Measurements from ENCODE around the gene PRICKLE3.
A peak's percentile ranks its signal among the peaks of the same experiment; 100 is the strongest.
"Not testable (repeated sequence)": the region's sequence is repeated elsewhere in the genome, so short reads cannot be mapped to it uniquely, and the experiment has no call there.

Gene PRICKLE3

DNA sequence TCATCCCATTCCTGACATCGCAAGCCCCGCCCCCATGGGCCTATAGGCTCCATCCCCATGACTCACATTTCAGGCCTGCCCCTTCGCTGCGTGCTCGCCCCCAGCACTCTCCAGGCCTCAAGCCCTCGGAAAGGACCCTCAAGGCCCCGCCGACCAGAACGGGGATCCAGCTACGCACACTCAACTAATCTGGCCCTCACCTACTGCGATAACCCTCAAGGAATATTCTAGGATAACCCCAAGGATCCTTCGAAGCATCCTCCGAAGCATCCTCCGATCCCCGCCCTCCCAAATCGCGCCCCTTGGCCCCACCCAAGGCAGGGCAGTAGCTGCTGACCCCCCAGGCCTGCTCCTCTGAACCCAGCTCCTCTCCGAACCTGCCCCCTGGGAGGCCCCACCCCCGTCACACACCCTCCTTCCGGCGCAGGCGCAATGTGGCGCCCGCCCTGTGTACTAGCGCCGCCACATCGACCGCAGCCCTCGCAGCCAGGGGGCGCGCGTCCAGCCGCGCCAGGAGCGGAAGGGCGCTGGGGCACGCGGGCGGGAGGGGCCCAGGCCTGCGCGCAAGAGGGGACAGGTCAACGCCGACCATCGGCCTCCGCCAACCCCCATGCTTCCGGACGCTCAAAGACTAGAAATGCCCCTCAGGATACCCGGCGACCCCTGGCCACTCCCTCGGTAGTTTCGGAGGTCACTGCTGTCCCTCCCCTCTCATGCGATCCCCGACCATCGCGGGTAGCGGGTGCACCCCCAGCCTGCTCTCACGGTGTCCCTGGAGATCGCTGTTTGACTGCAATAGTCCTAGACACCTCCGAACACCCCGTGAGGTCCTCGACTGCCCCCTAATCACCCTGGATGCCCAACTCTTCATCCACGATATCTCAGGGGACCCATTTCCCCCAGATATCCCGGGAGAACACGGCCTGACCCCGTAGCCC lies 30.0 kb downstream of the PRICKLE3 start:
- DNase-seq = peak; percentile 92

DNA sequence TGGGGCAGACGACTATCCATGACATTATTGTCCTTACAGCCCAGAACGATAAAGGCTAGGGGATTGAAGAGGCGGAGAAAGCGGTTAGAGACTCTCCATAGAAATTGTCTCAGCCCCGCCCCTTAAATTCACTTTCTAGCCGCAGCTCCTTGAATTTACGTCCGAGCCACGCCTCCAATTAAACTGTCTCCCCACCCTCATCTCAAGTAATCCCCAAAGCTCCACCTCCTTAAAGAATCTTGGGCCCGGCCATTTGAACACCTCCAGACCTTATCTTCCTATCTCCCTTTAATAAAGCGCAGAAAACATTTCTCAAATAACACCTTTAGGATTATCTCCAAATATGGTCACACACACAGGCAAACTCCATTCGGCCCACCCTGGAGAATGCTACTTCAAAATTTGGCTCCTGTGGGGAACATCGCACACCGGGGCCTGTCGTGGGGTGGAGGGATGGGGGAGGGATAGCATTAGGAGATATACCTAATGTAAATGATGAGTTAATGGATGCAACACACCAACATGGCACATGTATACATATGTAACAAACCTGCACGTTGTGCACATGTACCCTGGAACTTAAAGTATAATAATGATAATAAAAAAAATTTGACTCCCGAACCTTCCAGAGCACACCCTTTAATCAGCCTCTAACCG lies 30.8 kb downstream of the PRICKLE3 start:
- DNase-seq = peak; percentile 78

GRCh38 chrX:49153467-49153866 lies 32.7 kb downstream of the PRICKLE3 start:
- DNase-seq = no peak

- DNase-seq = not testable (repeated sequence)
Observed at GRCh38 chrX:49149291-49149690, 36.9 kb downstream of the PRICKLE3 start.

DNA sequence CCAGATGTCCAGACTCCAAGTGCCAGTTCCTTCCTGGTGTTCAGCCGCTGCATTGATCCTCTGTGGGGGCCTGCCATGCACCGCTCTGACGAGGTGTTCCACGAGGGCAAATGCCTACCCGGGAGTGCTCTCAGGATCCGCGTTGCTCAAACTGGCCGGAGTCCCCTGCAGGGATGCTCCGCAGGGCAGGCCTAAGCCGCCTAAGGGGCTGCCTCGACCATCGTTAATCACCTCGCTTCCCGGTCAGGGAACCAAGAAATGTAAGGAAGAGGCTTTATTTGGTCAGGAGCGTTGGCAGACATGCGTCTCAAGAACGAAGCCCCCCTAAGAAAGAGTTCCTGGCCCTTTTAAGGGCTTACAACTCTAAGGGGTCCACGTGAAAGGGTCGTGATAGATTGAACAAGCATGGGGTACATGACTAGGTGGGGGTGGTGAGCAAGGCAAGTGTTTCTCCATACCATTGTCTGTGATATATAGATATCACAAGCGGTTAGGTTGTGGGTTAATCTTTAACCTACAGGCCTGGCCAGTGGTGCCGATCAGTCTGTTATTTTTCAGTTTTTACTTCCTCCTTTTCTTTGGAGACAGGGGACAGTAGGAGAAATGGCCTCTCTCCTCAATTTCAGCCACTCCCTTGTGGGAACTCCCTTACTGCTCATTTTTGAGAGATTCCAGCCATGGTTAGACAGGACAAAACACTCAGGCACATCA lies 37.6 kb downstream of the PRICKLE3 start:
- DNase-seq = not testable (repeated sequence)

DNA sequence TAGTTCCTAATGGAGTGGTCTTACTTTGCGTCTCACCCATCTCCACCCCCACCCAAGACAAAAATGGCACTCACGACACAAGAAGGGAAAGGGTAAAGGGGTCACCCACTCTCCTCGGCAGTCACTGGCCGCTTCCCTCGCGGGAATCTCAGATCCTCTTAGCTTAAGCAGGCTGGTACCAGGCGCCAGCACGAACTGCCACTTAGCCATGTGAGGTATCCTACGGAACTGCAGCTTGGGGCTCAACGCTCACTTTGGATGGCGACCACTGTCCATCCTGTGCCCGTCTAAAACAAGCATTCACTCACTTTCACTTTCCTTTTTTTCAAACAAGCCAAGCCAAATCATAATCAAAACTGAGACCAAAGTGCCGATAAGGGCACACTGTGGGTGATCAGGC lies 38.2 kb downstream of the PRICKLE3 start:
- no peak for DNase-seq

DNA sequence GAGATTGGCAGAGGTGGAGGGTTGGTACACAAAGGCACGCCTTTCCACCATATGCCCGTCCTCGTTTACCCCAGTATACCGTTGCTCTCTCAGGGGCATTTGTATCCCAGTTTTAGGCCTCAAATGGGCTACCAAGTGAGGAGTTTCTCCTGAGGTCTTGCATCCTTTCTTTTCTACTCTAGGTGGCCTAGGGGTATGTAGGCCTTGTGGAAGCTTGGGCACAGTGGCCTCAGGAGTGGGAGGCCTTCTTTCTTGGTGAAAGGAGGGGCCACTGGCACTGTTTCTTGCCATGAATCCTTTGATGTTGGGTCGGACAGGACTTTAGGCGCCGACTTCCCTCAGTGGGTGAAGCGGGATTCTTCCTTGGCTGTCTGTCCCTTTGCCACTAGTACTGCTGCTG lies 38.9 kb downstream of the PRICKLE3 start:
- DNase-seq = no peak

DNA sequence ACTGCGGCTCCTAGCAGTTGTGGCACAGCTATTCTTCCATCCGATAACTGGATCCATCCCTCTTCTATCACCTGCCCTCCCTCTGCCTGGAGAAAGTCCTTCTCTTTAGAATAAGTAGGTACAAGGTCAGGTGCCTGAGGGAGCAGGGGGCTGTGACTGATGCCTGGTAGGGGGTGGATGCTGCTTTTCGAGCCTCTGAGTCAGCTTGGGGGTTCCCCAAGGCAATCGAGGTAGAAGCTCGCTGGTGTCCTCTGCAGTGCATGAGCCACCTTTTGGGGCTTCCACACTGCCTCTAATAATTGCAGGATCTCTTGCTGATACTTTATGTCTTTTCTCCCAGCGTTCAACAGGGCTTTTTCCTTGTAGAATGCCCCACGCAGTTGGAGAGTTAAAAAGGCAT lies 43.0 kb downstream of the PRICKLE3 start:
- DNase-seq = not testable (repeated sequence)

DNA sequence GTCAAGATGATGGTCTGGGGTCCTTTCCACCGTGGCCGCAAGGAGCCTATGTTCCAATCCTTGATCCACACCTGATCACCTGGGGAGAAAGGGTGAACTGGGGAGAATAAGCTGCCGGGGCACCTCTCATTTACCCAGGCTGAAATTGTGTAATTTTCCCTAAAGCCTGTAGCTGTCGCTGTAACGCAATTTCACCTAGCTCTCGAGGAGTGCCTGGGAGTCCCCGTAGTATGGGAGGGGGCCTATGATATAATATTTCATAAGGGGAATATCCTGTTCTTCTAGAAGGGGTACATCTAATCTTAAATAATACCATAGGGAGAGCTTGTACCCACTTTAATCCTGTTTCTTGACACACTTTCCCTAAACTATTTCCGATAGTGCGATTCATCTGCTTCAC lies 43.9 kb downstream of the PRICKLE3 start:
- DNase-seq = not testable (repeated sequence)

DNA sequence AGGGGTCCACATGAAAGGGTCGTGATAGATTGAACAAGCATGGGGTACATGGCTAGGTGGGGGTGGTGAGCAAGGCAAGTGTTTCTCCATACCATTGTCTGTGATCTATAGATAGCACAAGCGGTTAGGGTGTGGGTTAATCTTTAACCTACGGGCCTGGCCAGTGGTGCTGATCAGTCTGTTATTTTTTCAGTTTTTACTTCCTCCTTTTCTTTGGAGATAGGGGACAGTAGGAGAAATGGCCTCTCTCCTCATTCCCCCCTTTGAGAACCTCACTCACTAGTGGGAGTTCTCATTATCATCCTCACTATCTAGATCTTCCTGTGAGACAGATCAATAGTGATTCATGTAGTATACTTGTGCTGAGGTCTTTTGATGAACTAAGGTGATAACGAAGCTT lies 46.5 kb downstream of the PRICKLE3 start:
- DNase-seq = no peak

DNA sequence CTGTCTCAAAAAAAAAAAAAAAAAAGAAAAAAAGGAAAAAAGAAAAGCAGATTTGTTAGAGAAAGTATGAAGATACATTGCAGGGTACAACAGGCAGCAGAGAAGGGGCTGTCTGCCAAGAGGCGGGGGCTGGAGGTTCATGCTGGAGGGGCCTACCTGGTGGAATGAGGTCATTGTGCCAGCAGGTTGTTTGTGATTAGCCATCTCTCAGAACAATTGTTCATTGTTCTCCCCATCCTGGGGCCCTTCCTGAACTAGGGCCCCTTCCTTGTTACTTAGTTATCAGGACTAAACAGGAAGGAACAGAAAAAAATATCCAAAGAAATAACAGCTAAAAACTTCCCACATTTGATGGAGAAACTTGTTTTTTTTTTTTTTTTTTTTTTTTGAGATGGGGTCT lies 48.7 kb downstream of the PRICKLE3 start:
- no peak for DNase-seq

DNA sequence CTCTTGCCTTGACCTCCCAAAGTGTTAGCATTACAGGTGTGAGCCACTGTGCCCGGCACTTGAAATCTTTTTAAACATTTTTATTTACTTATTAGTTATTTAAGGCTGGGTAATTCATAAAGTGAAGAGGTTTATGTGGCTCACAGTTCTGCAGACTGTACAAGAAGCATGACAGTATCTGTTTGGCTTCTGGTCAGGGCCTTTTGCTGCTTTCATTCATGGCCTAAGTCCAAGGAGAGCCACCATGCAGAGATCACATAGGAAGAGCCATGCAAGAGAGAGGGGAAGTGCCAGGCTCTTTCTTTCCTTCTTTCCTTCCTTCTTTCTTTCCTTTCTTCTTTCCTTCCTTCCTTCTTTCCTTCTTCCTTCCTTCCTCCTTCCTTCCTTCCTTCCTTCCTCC lies 52.4 kb downstream of the PRICKLE3 start:
- DNase-seq = no peak

DNA sequence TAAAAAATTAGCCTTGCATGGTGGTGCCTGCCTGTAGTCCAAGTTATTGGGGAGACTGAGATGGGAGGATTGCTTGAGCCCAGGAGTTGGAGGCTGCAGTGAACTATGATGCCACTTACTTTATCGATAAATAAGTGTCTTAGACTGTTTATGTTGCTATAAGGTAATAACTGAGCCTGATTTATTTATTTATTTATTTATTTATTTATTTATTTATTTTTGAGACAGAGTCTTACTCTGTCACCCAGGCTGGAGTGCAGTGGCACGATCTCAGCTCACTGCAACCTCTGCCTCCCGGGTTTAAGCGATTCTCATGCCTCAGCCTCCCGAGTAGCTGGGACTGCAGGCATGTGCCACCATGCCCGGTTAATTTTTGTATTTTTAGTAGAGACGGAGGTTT lies 53.9 kb downstream of the PRICKLE3 start:
- DNase-seq = not testable (repeated sequence)

GRCh38 chrX:49129427-49129826 lies 56.7 kb downstream of the PRICKLE3 start:
- DNase-seq = no peak

GRCh38 chrX:49127742-49128258 lies 58.4 kb downstream of the PRICKLE3 start:
- not testable (repeated sequence) for DNase-seq
